Measurements from ENCODE around the gene RELN.

RELN gene

GRCh38 chr7:103715376-103716120 is 273.9 kb downstream of the RELN start:
- DNase-seq (ENCODE audit: low read depth) = no peak

GRCh38 chr7:103714376-103714927 is 275.0 kb downstream of the RELN start:
- no peak for DNase-seq (ENCODE audit: low read depth)

GRCh38 chr7:103712991-103713778 is 276.3 kb downstream of the RELN start:
- DNase-seq (ENCODE audit: low read depth) = no peak

GRCh38 chr7:103711413-103711812 is 278.0 kb downstream of the RELN start:
- no peak for DNase-seq (ENCODE audit: low read depth)

GRCh38 chr7:103710247-103710646 is 279.2 kb downstream of the RELN start:
- DNase-seq (ENCODE audit: low read depth) = no peak

- no peak for DNase-seq (ENCODE audit: low read depth)
These were observed 282.7 kb downstream of the RELN start for GRCh38 chr7:103706805-103707204.

- no peak for DNase-seq (ENCODE audit: low read depth)
These were observed 283.9 kb downstream of the RELN start for GRCh38 chr7:103705542-103705941.

- DNase-seq (ENCODE audit: low read depth) = no peak
These were observed 284.8 kb downstream of the RELN start for GRCh38 chr7:103704701-103705100.

GRCh38 chr7:103702982-103703381 is 286.5 kb downstream of the RELN start:
- DNase-seq (ENCODE audit: low read depth) = no peak

GRCh38 chr7:103702454-103702853 is 287.0 kb downstream of the RELN start:
- no peak for DNase-seq (ENCODE audit: low read depth)

- no peak for DNase-seq (ENCODE audit: low read depth)
These were observed 290.4 kb downstream of the RELN start for GRCh38 chr7:103699032-103699431.

- DNase-seq (ENCODE audit: low read depth) = no peak
These were observed 291.4 kb downstream of the RELN start for GRCh38 chr7:103698064-103698463.

- DNase-seq (ENCODE audit: low read depth) = no peak
These were observed 293.9 kb downstream of the RELN start for GRCh38 chr7:103695521-103695920.

GRCh38 chr7:103694304-103694703 is 295.2 kb downstream of the RELN start:
- DNase-seq (ENCODE audit: low read depth) = no peak

GRCh38 chr7:103691291-103691690 is 298.2 kb downstream of the RELN start:
- DNase-seq (ENCODE audit: low read depth) = no peak

GRCh38 chr7:103690242-103690974 is 299.1 kb downstream of the RELN start:
- DNase-seq (ENCODE audit: low read depth) = no peak

GRCh38 chr7:103689255-103689654 is 300.2 kb downstream of the RELN start:
- no peak for DNase-seq (ENCODE audit: low read depth)

GRCh38 chr7:103687951-103688350 is 301.5 kb downstream of the RELN start:
- no peak for DNase-seq (ENCODE audit: low read depth)

- no peak for DNase-seq (ENCODE audit: low read depth)
These were observed 302.2 kb downstream of the RELN start for GRCh38 chr7:103687272-103687671.

GRCh38 chr7:103686763-103687162 is 302.7 kb downstream of the RELN start:
- DNase-seq (ENCODE audit: low read depth) = no peak

GRCh38 chr7:103686064-103686463 is 303.4 kb downstream of the RELN start:
- DNase-seq (ENCODE audit: low read depth) = no peak

GRCh38 chr7:103685646-103686045 is 303.8 kb downstream of the RELN start:
- no peak for DNase-seq (ENCODE audit: low read depth)

Measured in non-pigmented ciliary epithelial cell (primary cell).